Epithelial cell of proximal tubule (primary cell): ENCODE data around the gene DNER. TPM values are rescaled to one million over a fixed set of nuclear protein-coding genes. Genes with fewer than 3 reads are reported as not detected.

Experiments
- DNase-seq: peaks from one replicate; pipeline ENCODE4 v3.0.0-alpha.2; 2011; ENCODE audit warnings: low read depth
- H3K4me3 ChIP-seq: 2 replicates; pipeline ENCODE4 v1.5.1; 2011; ENCODE audit warnings: low read depth, mild to moderate bottlenecking, low read length
- total RNA-seq: library from RNA; depleted of rRNA; stranded (reverse); fragments of >200 nt; gene quantifications from 2 replicates; pipeline ENCODE4 v1.2.3, GENCODE V29; 2015
- TF ChIP-seq, protein P1 (sequence below): conservative IDR thresholded peaks from 2 replicates; pipeline ENCODE4 v1.5.1; 2012; ENCODE audit warnings: low read depth, mild to moderate bottlenecking, low read length

The DNER gene
- total RNA-seq, 1 donor from 2014 or later: 2.7 TPM

DNA sequence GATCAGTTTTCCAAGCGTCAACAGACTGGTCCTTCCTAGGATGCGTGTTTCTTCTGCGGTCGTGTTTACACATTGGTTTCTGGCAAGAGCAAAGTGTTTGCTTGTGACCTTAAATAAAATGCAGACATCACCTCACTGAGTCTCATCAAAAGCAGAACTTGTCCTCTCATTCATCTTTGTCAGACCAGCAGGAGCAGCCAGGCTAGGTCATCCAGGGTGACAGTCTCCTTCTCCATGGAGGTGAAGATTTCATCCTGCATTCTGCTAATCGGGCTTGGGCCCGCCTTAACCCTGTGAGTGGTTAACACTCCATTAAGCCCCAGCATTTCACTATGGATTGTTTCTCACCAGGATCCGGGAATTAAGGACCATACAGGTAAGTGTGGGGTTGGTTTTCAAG, 379.0 kb downstream of the DNER start:
- no peak for DNase-seq
- H3K4me3 ChIP-seq: no peak overlapping the region
- TF ChIP-seq, protein P1, sequence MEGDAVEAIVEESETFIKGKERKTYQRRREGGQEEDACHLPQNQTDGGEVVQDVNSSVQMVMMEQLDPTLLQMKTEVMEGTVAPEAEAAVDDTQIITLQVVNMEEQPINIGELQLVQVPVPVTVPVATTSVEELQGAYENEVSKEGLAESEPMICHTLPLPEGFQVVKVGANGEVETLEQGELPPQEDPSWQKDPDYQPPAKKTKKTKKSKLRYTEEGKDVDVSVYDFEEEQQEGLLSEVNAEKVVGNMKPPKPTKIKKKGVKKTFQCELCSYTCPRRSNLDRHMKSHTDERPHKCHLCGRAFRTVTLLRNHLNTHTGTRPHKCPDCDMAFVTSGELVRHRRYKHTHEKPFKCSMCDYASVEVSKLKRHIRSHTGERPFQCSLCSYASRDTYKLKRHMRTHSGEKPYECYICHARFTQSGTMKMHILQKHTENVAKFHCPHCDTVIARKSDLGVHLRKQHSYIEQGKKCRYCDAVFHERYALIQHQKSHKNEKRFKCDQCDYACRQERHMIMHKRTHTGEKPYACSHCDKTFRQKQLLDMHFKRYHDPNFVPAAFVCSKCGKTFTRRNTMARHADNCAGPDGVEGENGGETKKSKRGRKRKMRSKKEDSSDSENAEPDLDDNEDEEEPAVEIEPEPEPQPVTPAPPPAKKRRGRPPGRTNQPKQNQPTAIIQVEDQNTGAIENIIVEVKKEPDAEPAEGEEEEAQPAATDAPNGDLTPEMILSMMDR: no peak

DNA sequence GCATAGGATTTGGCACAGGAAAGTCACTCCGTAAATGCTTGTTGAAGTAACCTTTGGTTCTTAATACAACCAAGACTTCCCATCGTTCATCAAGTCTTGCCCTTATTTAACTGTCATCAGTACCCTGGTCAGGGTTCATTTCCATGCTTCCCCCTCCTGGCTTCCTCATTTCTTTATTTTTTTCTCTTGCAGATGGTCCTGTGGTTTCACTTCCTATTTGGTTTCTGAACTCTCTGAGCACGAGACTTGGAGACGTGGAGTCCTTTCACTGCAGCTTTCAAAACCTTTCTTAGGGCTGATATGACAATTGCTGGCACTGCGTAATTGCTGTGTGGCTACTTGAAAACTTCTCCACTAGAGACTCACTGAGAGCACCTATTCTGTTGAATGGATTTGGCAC, 383.4 kb downstream of the DNER start:
- H3K4me3 ChIP-seq: no peak overlapping the region
- DNase-seq: no peak
- TF ChIP-seq, protein P1: no peak

DNA sequence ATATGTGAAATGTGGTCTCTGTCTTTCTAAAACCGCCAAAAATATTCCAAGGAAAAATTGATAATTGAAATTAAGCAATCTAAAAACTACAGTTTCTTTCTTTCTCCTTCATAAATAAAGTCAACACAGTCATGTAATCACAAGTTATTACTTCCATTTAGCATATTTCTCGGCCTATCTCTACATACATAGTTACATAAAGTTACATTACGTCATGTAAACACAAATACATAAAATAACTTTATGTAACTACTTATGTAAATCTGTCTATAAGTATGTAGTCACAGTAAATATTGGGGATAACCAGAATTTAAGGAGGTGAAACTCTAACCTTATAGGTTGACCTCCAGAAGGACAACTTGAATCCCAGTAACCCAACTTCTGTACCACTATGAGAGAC, 394.8 kb downstream of the DNER start:
- H3K4me3 ChIP-seq: no peak overlapping the region
- TF ChIP-seq, protein P1: no peak
- DNase-seq: no peak

DNA sequence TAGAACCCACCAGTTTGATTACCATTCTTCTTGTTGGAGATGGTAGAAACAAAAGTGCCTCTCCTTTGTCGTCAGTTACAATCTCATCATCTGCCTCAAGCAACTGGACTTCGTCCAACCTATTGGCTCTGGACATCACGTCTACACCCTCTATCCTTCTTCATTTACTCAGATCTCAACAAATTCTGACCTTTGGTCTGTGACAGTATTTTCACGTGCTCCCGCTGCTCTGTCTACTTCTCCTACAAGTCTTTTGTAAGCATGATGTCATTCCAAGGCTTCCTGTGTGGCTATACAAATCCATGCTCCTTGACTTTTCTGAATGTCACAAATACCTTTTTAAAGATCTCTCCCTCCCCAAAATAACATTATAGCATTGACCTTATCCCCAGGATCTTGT, 400.2 kb downstream of the DNER start:
- TF ChIP-seq, protein P1: no peak
- no peak for DNase-seq
- no peak overlapping the region for H3K4me3 ChIP-seq

DNA sequence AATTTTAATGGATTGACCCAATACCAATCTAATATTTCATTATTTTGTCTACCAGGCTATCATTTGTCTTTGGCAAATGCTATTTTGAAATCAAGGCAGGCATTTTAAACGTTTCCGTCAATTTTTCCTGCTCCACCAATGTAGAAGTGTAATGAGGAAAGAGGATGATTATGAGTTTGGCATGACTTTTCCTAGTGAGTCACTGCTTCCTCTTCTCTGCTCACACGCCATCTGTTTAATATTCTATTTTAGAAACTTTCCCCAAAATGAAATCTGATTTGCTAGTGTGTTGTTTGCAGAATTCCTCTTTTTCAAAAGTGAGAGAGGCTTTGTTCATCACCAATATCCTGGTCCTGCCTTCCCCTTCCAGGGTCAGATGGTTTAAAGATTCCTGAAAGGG, 400.8 kb downstream of the DNER start:
- no peak for DNase-seq
- H3K4me3 ChIP-seq: no peak overlapping the region

More for the DNA sequence above, 400.8 kb downstream of the DNER start:
- TF ChIP-seq, protein P1: no peak

Other genes starting within 250 kb of the DNER start
- 84.1 and 96.7 TPM in 2 replicates for gene TRIP12, start 207.5 kb upstream of the DNER start, total RNA-seq
- gene FBXO36, start 207.9 kb upstream of the DNER start, total RNA-seq: 1.8 and 2.1 TPM in 2 replicates